A673 (cell line): ENCODE measurements around the gene MTCH1. TPM values are rescaled to one million over a fixed set of nuclear protein-coding genes. Genes with fewer than 3 reads are reported as not detected.

Experiments used
- BruUV-seq: library from RNA; stranded (reverse); fragments of 400-500 nt; replicated peaks from 2 replicates; lab custom pipeline; 2021; lab: Mats Ljungman, UMichigan
- CTCF ChIA-PET: fragments of 300-600 bp; sonication (Branson Sonifier 250); formaldehyde crosslinking; loops from one replicate; lab custom pipeline; 2022; ENCODE audit warnings: antibody characterized with exemption; lab: Charles Lee
- POLR2A ChIA-PET: fragments of 300-600 bp; sonication (Branson Sonifier 250); formaldehyde crosslinking; loops from one replicate; lab custom pipeline; 2022; ENCODE audit warnings: antibody characterized with exemption; ENCODE audit not compliant: low non-redundant PET; lab: Charles Lee
- DNase-seq: peaks from one replicate; pipeline ENCODE4 v3.0.0-alpha.2; 2015; ENCODE audit warnings: low spot score
- H3K27ac ChIP-seq: fragments of 200-600 bp; sonication (generic); 2 replicates; pipeline ENCODE4 v1.5.1; 2016; ENCODE audit warnings: mixed run types, low read depth, mild to moderate bottlenecking, mixed read lengths, antibody characterized with exemption, low read length; ENCODE audit not compliant: poor library complexity, severe bottlenecking
- H3K27me3 ChIP-seq: fragments of 200-600 bp; sonication (generic); replicated peaks from 2 replicates; pipeline ENCODE4 v1.6.1; 2017; ENCODE audit warnings: mixed run types, low read depth, mild to moderate bottlenecking, mixed read lengths, antibody characterized with exemption, low read length; ENCODE audit not compliant: insufficient read depth, poor library complexity
- H3K36me3 ChIP-seq: fragments of 200-600 bp; sonication (generic); 2 replicates; pipeline ENCODE4 v1.6.1; 2016; ENCODE audit warnings: mixed run types, mild to moderate bottlenecking, mixed read lengths, antibody characterized with exemption, low read length; ENCODE audit not compliant: insufficient read depth, poor library complexity, severe bottlenecking
- H3K4me1 ChIP-seq: fragments of 200-600 bp; sonication (generic); 2 replicates; pipeline ENCODE4 v1.6.1; 2017; ENCODE audit warnings: mixed run types, mild to moderate bottlenecking, mixed read lengths, antibody characterized with exemption, low read length; ENCODE audit not compliant: insufficient read depth, poor library complexity, severe bottlenecking
- H3K4me3 ChIP-seq: fragments of 200-600 bp; sonication (generic); 2 replicates; pipeline ENCODE4 v1.5.1; 2016; ENCODE audit warnings: low read depth, mixed run types, mild to moderate bottlenecking, mixed read lengths, low read length; ENCODE audit not compliant: poor library complexity, severe bottlenecking
- H3K9me3 ChIP-seq: fragments of 200-600 bp; sonication (generic); 2 replicates; pipeline ENCODE4 v1.6.1; 2016; ENCODE audit warnings: mixed run types, low read depth, mild to moderate bottlenecking, mixed read lengths, antibody characterized with exemption, low read length; ENCODE audit not compliant: poor library complexity, severe bottlenecking
- EZH2 ChIP-seq: fragments of 200-600 bp; sonication (generic); IDR thresholded peaks from 2 replicates; pipeline ENCODE4 v1.6.1; 2017; ENCODE audit warnings: borderline replicate concordance, low read depth, mild to moderate bottlenecking, mixed read lengths, antibody characterized with exemption, low read length; ENCODE audit not compliant: poor library complexity, severe bottlenecking
- intact Hi-C: fragments of 100-400 bp; cut with micrococcal nuclease; formaldehyde crosslinking; loops from one replicate; pipeline ENCODE4 v1.10.0; 2022; ENCODE audit not compliant: unreplicated experiment
- total RNA-seq: library from RNA; stranded (reverse); gene quantifications from 2 replicates; pipeline ENCODE4 v1.2.3, GENCODE V29; 2021
- TF ChIP-seq, protein P1 (sequence below): fragments of 300-800, 200-600 bp; sonication (generic); conservative IDR thresholded peaks from 2 replicates; pipeline ENCODE4 v1.5.1; 2017; ENCODE audit warnings: low read depth, mild to moderate bottlenecking, antibody characterized with exemption, low read length, moderate library complexity, mixed read lengths

Gene MTCH1
- total RNA-seq, 1 experiment from 2014 or later, result 242 TPM

DNA sequence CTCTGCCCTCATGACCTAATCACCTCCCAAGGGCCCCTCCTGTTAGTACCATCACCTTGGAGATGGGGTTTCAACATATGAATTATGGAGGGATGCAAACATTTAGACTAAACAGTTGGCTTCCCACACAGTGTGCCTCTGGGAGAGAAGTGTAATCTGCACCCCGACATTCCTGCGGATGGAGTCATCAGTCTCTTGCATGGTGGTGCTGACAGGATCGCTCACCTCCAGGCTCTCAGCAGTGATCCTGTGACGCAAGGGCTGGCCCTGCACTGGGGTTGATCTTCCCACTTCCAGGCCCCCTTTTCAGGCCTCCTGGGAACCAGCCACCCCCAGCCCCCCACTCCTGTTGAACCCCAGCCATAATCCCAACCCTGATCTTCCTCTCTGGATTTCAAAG lies 47.5 kb downstream of the MTCH1 start:
- no peak overlapping the region for H3K4me3 ChIP-seq
- H3K9me3 ChIP-seq, result no peaks in the 10 kb centered on the region
- H3K27ac ChIP-seq, result no peak overlapping the region
- no TSS peak for BruUV-seq
- ChIA-PET CTCF (no interaction called here), POLR2A (no interaction called here)
- no peak for DNase-seq
- H3K27me3 ChIP-seq, result no peaks in the 10 kb centered on the region
- H3K4me1 ChIP-seq, result no peaks in the 10 kb centered on the region
- intact Hi-C loops, result no loop called here
- H3K36me3 ChIP-seq, result no peaks in the 10 kb centered on the region
- no peak for TF ChIP-seq EZH2
- TF ChIP-seq, protein P1, sequence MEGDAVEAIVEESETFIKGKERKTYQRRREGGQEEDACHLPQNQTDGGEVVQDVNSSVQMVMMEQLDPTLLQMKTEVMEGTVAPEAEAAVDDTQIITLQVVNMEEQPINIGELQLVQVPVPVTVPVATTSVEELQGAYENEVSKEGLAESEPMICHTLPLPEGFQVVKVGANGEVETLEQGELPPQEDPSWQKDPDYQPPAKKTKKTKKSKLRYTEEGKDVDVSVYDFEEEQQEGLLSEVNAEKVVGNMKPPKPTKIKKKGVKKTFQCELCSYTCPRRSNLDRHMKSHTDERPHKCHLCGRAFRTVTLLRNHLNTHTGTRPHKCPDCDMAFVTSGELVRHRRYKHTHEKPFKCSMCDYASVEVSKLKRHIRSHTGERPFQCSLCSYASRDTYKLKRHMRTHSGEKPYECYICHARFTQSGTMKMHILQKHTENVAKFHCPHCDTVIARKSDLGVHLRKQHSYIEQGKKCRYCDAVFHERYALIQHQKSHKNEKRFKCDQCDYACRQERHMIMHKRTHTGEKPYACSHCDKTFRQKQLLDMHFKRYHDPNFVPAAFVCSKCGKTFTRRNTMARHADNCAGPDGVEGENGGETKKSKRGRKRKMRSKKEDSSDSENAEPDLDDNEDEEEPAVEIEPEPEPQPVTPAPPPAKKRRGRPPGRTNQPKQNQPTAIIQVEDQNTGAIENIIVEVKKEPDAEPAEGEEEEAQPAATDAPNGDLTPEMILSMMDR, result no peak

DNA sequence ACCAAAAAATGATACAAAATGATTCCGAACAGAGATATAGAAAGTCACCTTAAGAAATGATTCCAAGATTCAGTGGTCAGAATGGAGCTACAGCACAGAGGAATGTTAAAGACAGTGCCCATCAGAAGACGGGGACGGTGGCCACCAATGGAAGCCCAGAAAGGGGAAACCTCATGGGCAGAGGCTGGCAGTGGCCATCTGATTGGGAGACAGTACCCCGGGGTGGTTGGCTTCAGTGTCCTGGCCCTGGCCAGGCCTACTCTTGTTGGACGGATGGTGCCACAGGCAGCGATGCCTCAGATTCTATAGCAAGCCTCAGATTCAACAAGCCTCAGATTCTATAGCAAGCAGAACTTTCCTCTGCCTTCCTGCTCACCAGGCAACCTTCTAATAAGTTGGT lies 48.1 kb downstream of the MTCH1 start:
- POLR2A ChIA-PET, result no interaction called here
- Histone ChIP-seq H3K36me3 (no peaks in the 10 kb centered on the region), H3K4me3 (no peak overlapping the region), H3K9me3 (no peaks in the 10 kb centered on the region), H3K27me3 (no peaks in the 10 kb centered on the region), H3K4me1 (no peaks in the 10 kb centered on the region), H3K27ac (no peak overlapping the region)
- CTCF ChIA-PET, result no interaction called here
- no peak for TF ChIP-seq EZH2
- TF ChIP-seq, protein P1, result no peak
- BruUV-seq, result no TSS peak
- DNase-seq, result no peak
- intact Hi-C loops, result no loop called here

DNA sequence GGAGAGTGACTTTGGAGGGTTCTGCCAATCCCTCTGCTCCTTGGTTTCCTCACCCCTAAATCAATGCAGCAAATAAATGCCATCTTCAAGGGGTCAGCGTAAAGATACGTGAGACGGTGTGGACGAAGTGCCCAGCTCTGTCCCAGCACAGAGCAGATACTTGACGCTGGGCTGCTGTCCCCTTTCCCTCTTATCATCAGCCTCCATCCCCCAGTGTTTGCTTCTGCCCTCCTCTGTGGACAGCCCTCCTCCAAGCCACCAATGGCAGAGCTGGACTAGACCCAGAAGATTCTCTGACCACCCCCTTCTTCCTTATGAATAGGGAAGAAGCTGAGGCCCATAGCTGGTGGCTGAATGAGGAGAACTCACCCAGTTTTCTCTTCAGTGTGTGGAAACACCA lies 49.2 kb downstream of the MTCH1 start:
- intact Hi-C loops, result no loop called here
- TF ChIP-seq, protein P1, result no peak
- TF ChIP-seq EZH2, result no peak
- Histone ChIP-seq H3K9me3 (no peaks in the 10 kb centered on the region), H3K27ac (no peak overlapping the region), H3K4me3 (no peak overlapping the region), H3K27me3 (no peaks in the 10 kb centered on the region), H3K36me3 (no peaks in the 10 kb centered on the region), H3K4me1 (no peaks in the 10 kb centered on the region)
- CTCF ChIA-PET, result no interaction called here
- no peak for DNase-seq
- BruUV-seq, result no TSS peak
- POLR2A ChIA-PET, result no interaction called here
